Duodenal mucosa (tissue), 2 donors: Measurements from ENCODE around the gene ZNF485.

ENCODE experiments used
- H3K27ac ChIP-seq: one replicate; pipeline ENCODE4 v1.7.0; 2013; ENCODE audit warnings: low read depth, low read length
- H3K27me3 ChIP-seq, 2 donors: one replicate each; pipeline ENCODE4 v1.7.0; 2013; ENCODE audit warnings: low read length in 2 of 2, control low read depth in 1 of 2; ENCODE audit not compliant: insufficient read depth in 2 of 2, control insufficient read depth in 1 of 2
- H3K36me3 ChIP-seq, 2 donors: one replicate each; pipeline ENCODE4 v1.7.0; 2013; ENCODE audit warnings: low read length in 2 of 2, control low read depth in 1 of 2; ENCODE audit not compliant: insufficient read depth in 2 of 2, control insufficient read depth in 1 of 2
- H3K4me1 ChIP-seq, 2 donors: one replicate each; pipeline ENCODE4 v1.7.0; 2013; ENCODE audit warnings: low read length in 2 of 2, control low read depth in 1 of 2; ENCODE audit not compliant: insufficient read depth in 2 of 2, control insufficient read depth in 1 of 2
- H3K4me3 ChIP-seq, 2 donors: one replicate each; pipeline ENCODE4 v1.7.0; 2013; ENCODE audit warnings: low read length in 2 of 2, low read depth in 1 of 2
- H3K9ac ChIP-seq, 2 donors: one replicate each; pipeline ENCODE4 v1.7.0; 2013; ENCODE audit warnings: low read length in 2 of 2, low read depth in 1 of 2
- H3K9me3 ChIP-seq, 2 donors: one replicate each; pipeline ENCODE4 v1.7.0; 2013; ENCODE audit warnings: low read length in 2 of 2, control low read depth in 1 of 2; ENCODE audit not compliant: control insufficient read depth in 1 of 2

The ZNF485 gene

GRCh38 chr10:43606323-43607198 lies at the start of gene ZNF485:
ZNF485 (plus strand) TSS chr10:43606438; CDS start chr10:43607051, 613 bp downstream.
- Histone ChIP-seq H3K4me1 (peaks cover 0 to 8% of the 10 kb centered on the region in 2 donors), H3K27me3 (no peaks in the 10 kb centered on the region), H3K9ac (peak within 1 kb of the TSS; percentile 48 to 57), H3K4me3 (peak within 1 kb of the TSS; percentile 72 to 84), H3K9me3 (no peaks in the 10 kb centered on the region), H3K27ac (no peak within 1 kb of the TSS), H3K36me3 (peaks cover 3 to 16% of the 10 kb centered on the region in 2 donors)

GRCh38 chr10:43557214-43557613 lies 49.0 kb upstream of the ZNF485 start:
- Histone ChIP-seq H3K27me3 (no peaks in the 10 kb centered on the region), H3K4me3 (no peak overlapping the region), H3K4me1 (no peaks in the 10 kb centered on the region), H3K36me3 (peaks cover 20 to 23% of the 10 kb centered on the region in 2 donors), H3K9ac (no peak overlapping the region), H3K9me3 (peaks cover 27 to 40% of the 10 kb centered on the region in 2 donors), H3K27ac (no peak overlapping the region)

DNA sequence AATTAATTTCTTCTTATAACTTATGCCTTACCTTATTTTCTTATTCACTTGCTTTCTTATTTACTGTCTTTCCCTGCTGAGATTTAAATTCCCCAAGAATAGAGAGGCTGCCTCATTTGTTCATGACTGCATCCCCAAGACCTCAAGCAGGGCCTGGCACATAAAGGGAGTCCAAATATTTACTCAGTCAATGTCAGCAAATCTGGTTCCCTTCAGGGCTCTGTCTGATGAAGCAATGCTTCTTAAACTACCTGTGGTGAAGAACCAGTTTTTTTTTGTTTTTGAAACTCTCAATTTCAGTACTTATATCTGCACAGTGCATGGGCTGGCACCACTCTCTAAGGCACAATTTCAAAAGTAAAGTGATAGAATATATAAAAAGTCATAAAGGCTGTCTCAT lies 36.6 kb upstream of the ZNF485 start:
- Histone ChIP-seq H3K4me1 (peaks cover 5 to 6% of the 10 kb centered on the region in 2 donors), H3K36me3 (no peaks in the 10 kb centered on the region), H3K27me3 (no peaks in the 10 kb centered on the region), H3K9ac (no peak overlapping the region), H3K27ac (no peak overlapping the region), H3K4me3 (no peak overlapping the region), H3K9me3 (no peaks in the 10 kb centered on the region)

DNA sequence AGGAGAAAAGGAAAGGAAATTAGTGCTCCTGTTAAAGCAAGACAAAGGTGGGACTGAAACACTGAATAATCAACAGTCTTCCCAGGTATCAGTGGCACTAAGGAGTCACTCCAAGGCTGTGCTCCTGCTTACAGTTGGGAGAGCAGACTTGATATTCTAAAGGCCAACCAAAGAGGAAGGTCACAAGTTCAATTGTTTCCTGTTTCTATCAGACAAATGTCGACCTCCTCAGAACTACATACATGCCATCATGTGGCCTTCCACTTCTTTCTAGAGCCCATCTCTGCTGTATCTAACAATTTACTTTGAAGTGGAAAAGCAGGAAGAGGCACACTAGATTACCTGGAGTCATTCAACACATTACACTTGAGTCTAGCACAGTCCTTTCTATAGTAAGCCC lies 35.3 kb upstream of the ZNF485 start:
- no peaks in the 10 kb centered on the region for H3K36me3 ChIP-seq
- H3K27me3 ChIP-seq, result no peaks in the 10 kb centered on the region
- H3K9me3 ChIP-seq, result no peaks in the 10 kb centered on the region
- no peak overlapping the region for H3K4me3 ChIP-seq
- H3K27ac ChIP-seq, result no peak overlapping the region
- peaks cover 10 to 12% of the 10 kb centered on the region in 2 donors for H3K4me1 ChIP-seq
- H3K9ac ChIP-seq, result no peak overlapping the region

GRCh38 chr10:43573250-43574000 lies 32.8 kb upstream of the ZNF485 start:
- H3K4me3 ChIP-seq, result peak overlapping the region; percentile 71 to 73
- peaks cover 10 to 12% of the 10 kb centered on the region in 2 donors for H3K4me1 ChIP-seq
- no peaks in the 10 kb centered on the region for H3K27me3 ChIP-seq
- no peaks in the 10 kb centered on the region for H3K36me3 ChIP-seq
- peak overlapping the region; percentile 14 to 26 for H3K9ac ChIP-seq
- H3K9me3 ChIP-seq, result no peaks in the 10 kb centered on the region
- no peak overlapping the region for H3K27ac ChIP-seq

DNA sequence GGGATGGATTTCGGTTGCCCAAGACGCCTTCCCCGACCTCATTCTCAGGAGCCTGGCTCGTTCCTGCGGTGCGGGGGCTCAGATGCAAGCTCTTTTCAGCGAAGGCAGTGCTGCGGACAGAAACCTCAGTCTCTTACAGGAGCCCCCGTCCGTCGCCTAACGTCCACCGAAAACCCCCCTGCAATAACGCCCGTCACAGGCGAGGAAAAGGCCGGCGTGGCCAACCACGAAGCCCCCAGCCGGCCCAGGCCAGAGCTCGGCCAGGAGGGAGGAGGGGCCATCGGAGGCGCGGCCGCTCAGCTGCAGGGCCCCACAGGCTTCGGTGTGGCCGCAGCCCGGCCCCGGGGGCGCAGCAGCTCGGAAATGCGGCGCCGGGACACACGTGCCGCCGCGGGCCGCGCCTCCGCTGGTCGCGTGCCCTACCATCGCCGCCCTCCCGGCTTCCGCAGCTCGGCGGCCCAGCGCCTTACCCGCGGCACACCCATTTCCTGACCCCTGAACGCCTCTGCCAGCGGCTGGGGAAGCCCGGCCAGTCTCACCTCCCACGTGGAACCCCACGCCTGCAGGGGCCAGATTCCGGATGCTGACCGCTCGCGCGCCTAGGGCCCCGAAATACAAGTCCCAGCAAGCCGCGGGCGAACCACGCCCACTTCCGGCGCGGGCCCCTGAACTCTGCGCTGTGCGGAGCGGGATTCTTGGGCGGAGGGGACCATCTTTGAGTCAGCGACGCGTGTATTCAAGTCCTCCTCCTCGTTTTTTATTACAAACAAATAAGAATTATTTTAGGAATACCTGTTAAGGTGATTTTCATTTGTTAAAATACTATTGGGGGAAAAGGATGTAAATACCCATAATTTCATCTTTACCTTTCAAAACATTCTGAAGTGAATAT lies 32.0 kb upstream of the ZNF485 start, which contains the start of gene ZNF239:
TSS of gene ZNF239 (minus strand) at position 616 of the 892 bp plus-strand sequence. CDS start 16,537 bp downstream, outside the sequence.
- Histone ChIP-seq H3K9me3 (no peaks in the 10 kb centered on the region), H3K27ac (no peak within 1 kb of the TSS), H3K4me1 (peaks cover 10 to 12% of the 10 kb centered on the region in 2 donors), H3K27me3 (no peaks in the 10 kb centered on the region), H3K4me3 (peak within 1 kb of the TSS; percentile 71 to 73), H3K9ac (peak within 1 kb of the TSS; percentile 14 to 26), H3K36me3 (no peaks in the 10 kb centered on the region)

DNA sequence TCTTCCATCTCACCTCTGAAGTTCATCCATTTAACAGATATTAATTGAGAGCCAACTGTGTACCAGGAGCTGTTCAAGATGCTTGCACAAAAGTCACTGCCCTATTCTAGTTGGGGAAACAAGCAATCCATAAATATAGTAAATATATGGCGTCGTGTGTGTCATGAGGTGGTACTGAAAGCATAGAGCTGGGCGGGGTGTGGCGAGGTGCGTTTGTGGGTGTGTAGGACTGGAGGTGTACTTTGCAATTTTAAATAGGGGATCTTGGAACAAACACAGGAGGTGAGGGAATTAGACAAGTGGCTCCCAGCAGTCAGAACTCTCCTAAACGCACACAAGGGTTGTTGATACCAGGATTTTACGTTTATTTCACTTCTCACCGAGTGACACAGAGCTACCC lies 31.3 kb upstream of the ZNF485 start:
- Histone ChIP-seq H3K36me3 (no peaks in the 10 kb centered on the region), H3K9me3 (no peaks in the 10 kb centered on the region), H3K4me3 (peak overlapping the region; percentile 71 to 73), H3K9ac (no peak overlapping the region), H3K4me1 (peaks cover 10 to 12% of the 10 kb centered on the region in 2 donors), H3K27ac (no peak overlapping the region), H3K27me3 (no peaks in the 10 kb centered on the region)

DNA sequence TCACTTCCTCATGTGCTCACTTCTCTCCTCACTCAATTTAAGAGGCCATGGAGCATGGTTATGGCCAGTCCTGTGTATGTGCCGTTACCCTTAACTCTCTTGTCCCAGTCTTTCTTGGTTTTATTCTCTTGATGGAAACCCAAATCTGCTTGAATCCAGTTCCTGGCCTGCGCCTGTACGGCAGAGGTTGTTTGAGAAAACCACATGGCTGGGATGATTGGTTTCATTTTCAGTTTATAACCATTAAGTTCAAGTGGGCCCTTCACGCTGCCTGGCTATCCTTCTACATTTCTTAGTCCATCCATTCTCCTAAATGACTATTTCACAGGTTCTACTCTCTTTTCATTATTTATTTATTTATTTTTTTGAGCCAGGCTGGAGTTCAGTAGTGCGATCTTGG lies 30.2 kb upstream of the ZNF485 start:
- Histone ChIP-seq H3K27ac (no peak overlapping the region), H3K36me3 (no peaks in the 10 kb centered on the region), H3K9me3 (no peaks in the 10 kb centered on the region), H3K27me3 (no peaks in the 10 kb centered on the region), H3K4me3 (no peak overlapping the region), H3K9ac (no peak overlapping the region), H3K4me1 (peaks cover 10 to 12% of the 10 kb centered on the region in 2 donors)

DNA sequence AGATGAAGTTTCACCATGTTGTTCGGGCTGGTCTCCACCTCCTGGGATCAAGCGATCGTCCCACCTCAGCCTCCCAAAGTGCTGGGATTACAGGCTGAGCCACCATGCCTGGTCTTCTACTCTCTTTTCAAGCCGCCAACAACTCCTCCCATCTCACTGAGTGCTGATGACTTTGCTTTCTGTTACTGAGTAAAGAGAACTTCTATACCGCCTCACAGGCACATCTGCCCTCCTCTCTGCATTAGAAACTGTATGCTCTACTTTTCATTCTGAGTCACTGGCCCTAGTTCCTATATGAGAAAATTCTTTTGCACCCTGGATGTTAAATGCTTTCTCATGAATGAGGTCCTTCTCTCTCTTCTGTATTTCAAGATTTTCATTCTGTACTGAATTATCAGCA lies 29.7 kb upstream of the ZNF485 start:
- H3K4me3 ChIP-seq, result no peak overlapping the region
- no peak overlapping the region for H3K9ac ChIP-seq
- H3K27ac ChIP-seq, result no peak overlapping the region
- no peaks in the 10 kb centered on the region for H3K27me3 ChIP-seq
- peaks cover 10 to 12% of the 10 kb centered on the region in 2 donors for H3K4me1 ChIP-seq
- no peaks in the 10 kb centered on the region for H3K9me3 ChIP-seq
- H3K36me3 ChIP-seq, result no peaks in the 10 kb centered on the region
